Activated CD8-positive, alpha-beta T cell treated with anti-CD3 and anti-CD28 coated beads for 36 hours (primary cell): Measurements from ENCODE around the gene LRRC45. TPM values are rescaled to one million over a fixed set of nuclear protein-coding genes. Genes with fewer than 3 reads are reported as not detected.

ENCODE experiments used
- ATAC-seq: fragments of 200-7000 bp; cut with Tn5 transposase; one replicate; pipeline ENCODE4 v1.10.0; 2021; ENCODE audit warnings: mild to moderate bottlenecking, moderate library complexity
- CTCF ChIA-PET: fragments of 350-600 bp; sonication (Branson Sonifier 250); formaldehyde crosslinking; loops from one replicate; lab custom pipeline; 2021; ENCODE audit warnings: antibody characterized with exemption; lab: Charles Lee
- POLR2A ChIA-PET: fragments of 350-600 bp; sonication (Branson Sonifier 250); formaldehyde crosslinking; loops from one replicate; lab custom pipeline; 2021; ENCODE audit warnings: antibody characterized with exemption; lab: Charles Lee
- DNase-seq: peaks from one replicate; pipeline ENCODE4 v3.0.0-alpha.2; 2020
- H3K27ac Mint-ChIP-seq: one replicate; pipeline ENCODE4 v1.8.0; 2021; ENCODE audit warnings: mild to moderate bottlenecking, mixed read lengths
- H3K27me3 Mint-ChIP-seq: one replicate; pipeline ENCODE4 v1.8.0; 2021; ENCODE audit warnings: mixed read lengths
- H3K36me3 Mint-ChIP-seq: one replicate; pipeline ENCODE4 v1.8.0; 2021; ENCODE audit warnings: low read depth, mixed read lengths
- H3K4me1 Mint-ChIP-seq: one replicate; pipeline ENCODE4 v1.8.0; 2021; ENCODE audit warnings: low read depth, mixed read lengths
- H3K4me3 Mint-ChIP-seq: one replicate; pipeline ENCODE4 v1.8.0; 2021; ENCODE audit warnings: mild to moderate bottlenecking, moderate library complexity, mixed read lengths
- H3K9me3 Mint-ChIP-seq: one replicate; pipeline ENCODE4 v1.8.0; 2021; ENCODE audit warnings: mixed read lengths
- CTCF ChIP-seq: fragments of 200-600 bp; IDR thresholded peaks from one replicate; pipeline ENCODE4 v1.8.0; 2022; ENCODE audit warnings: antibody characterized with exemption, mild to moderate bottlenecking
- intact Hi-C: fragments of 100-400 bp; cut with micrococcal nuclease; formaldehyde crosslinking; loops from one replicate; pipeline ENCODE4 v1.10.0; 2022
- total RNA-seq, 2 experiments: library from RNA; stranded (reverse); gene quantifications; one replicate each; pipeline ENCODE4 v1.2.3, GENCODE V29; 2021

Gene LRRC45
- total RNA-seq, 2 experiments from 2014 or later, result 12.9 TPM

- POLR2A ChIA-PET, result no interaction called here
- DNase-seq (no peak), ATAC-seq (no peak)
- Mint-ChIP-seq H3K4me3 (no peak overlapping the region), H3K9me3 (no peaks in the 10 kb centered on the region), H3K4me1 (no peaks in the 10 kb centered on the region), H3K36me3 (no peaks in the 10 kb centered on the region), H3K27me3 (no peaks in the 10 kb centered on the region), H3K27ac (no peak overlapping the region)
- TF ChIP-seq CTCF, result no peak
- CTCF ChIA-PET, result interaction anchor here (1.9 kb wide), 1 partner anchor 25 kb away, joined by 5 read pairs; no protein-coding TSS in a partner anchor
- intact Hi-C loops, result no loop called here
Measured at GRCh38 chr17:81994593-81995462, 28.3 kb upstream of the LRRC45 start.

GRCh38 chr17:81995463-81996231 is 27.5 kb upstream of the LRRC45 start:
- Mint-ChIP-seq H3K27me3 (no peaks in the 10 kb centered on the region), H3K27ac (no peak overlapping the region), H3K36me3 (no peaks in the 10 kb centered on the region), H3K4me3 (no peak overlapping the region), H3K4me1 (no peaks in the 10 kb centered on the region), H3K9me3 (no peaks in the 10 kb centered on the region)
- intact Hi-C loops, result no loop called here
- ATAC-seq, result no peak
- DNase-seq, result no peak
- ChIA-PET CTCF (interaction anchor here (1.9 kb wide), 1 partner anchor 24 kb away, joined by 5 read pairs; no protein-coding TSS in a partner anchor), POLR2A (no interaction called here)
- TF ChIP-seq CTCF, result no peak

- CTCF ChIA-PET, result interaction anchor here (1.1 to 1.9 kb wide), 2 partner anchors 24 to 34 kb away, joined by 3 to 5 read pairs; no protein-coding TSS in a partner anchor
- ATAC-seq, result no peak
- TF ChIP-seq CTCF, result no peak
- no peaks in the 10 kb centered on the region for H3K36me3 Mint-ChIP-seq
- H3K9me3 Mint-ChIP-seq, result no peaks in the 10 kb centered on the region
- no peak overlapping the region for H3K4me3 Mint-ChIP-seq
- intact Hi-C loops, result no loop called here
- no peak overlapping the region for H3K27ac Mint-ChIP-seq
- DNase-seq, result no peak
- POLR2A ChIA-PET, result interaction anchor here (1.1 kb wide), 1 partner anchor 15 kb away, joined by 3 read pairs; no protein-coding TSS in a partner anchor
- H3K4me1 Mint-ChIP-seq, result no peaks in the 10 kb centered on the region
- H3K27me3 Mint-ChIP-seq, result no peaks in the 10 kb centered on the region
Measured at GRCh38 chr17:81996232-81996756, 26.8 kb upstream of the LRRC45 start.

GRCh38 chr17:81996757-81997441 is 26.2 kb upstream of the LRRC45 start:
- no peaks in the 10 kb centered on the region for H3K9me3 Mint-ChIP-seq
- no peak overlapping the region for H3K27ac Mint-ChIP-seq
- ATAC-seq, result no peak
- intact Hi-C loops, result no loop called here
- H3K36me3 Mint-ChIP-seq, result no peaks in the 10 kb centered on the region
- no peaks in the 10 kb centered on the region for H3K4me1 Mint-ChIP-seq
- no peak for TF ChIP-seq CTCF
- no peak overlapping the region for H3K4me3 Mint-ChIP-seq
- POLR2A ChIA-PET, result interaction anchor here (0.5 to 1.1 kb wide), 3 partner anchors 14 to 354 kb away, joined by 3 read pairs; no protein-coding TSS in a partner anchor
- H3K27me3 Mint-ChIP-seq, result no peaks in the 10 kb centered on the region
- no peak for DNase-seq
- CTCF ChIA-PET, result interaction anchor here (1.1 to 1.2 kb wide), 3 partner anchors 24 to 37 kb away, joined by 3 to 4 read pairs (median 4); no protein-coding TSS in a partner anchor
